ENCODE results near the gene PSORS1C1.

GRCh38 chr6:31180500-31180899 is 65.9 kb downstream of the PSORS1C1 start:
- TF ChIP-seq CTCF (conservative IDR thresholded peaks at IDR 0.05 in 1 of 2, IDR thresholded peaks at IDR 0.05 in 1 of 2; ENCODE audit: low read depth in 1 of 2, low read length in 2 of 2) (no peak), EZH2 (IDR thresholded peaks at IDR 0.05; ENCODE audit: low read length, missing control alignments) (no peak)
